ENCODE results near the gene KCTD17. TPM values are rescaled to one million over a fixed set of nuclear protein-coding genes. Genes with fewer than 3 reads are reported as not detected.

KCTD17 gene
- total RNA-seq, 3 donors from 2014 or later, result 8.2 to 17.4 (median 11.1) TPM

DNA sequence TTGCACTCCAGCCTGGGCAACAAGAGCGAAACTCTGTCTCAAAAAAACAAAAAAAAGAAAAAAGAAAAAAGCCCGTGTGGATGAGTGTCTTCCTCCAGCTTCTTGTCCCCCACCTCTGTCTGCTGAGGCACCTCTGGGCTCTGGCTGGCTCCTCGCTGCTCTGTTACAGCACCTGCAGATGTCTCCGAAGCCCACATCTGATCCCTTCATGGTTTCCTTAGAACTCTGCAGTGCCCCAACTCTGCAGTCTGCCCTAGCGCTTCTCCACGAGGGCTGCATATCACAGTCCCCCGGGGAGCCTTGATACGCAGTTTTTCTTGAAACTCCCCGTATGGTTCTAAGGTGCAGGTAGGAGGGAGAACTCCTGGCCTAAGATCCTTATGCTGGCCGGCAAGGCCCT lies 15.9 kb downstream of the KCTD17 start:
- intact Hi-C loops (cut with DNase I; ENCODE audit: low total_unique reads), result no loop called here

DNA sequence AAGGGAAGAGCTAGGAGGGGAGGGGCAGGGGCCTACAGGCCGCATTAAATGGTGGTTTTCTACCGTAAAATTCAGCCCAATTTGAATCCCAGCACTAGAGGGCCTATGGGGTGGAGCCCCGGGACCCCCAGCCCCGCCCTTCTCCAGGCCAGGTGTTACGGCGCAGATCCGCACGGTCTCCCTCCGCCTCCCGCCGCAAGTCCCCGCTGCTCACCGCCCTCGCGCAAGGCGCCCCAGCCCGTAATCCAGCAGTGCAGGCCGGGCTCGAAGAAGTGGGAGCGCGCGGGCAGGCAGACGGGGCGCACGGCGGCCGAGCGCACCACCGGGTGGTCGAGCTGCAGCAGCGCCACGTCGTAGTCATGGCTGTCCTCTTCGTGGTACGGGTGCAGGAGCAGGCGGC lies 17.3 kb downstream of the KCTD17 start:
- Histone ChIP-seq H3K27ac (no peak overlapping the region), H3K9me3 (no peaks in the 10 kb centered on the region), H3K4me3 (no peak overlapping the region), H3K4me1 (no peaks in the 10 kb centered on the region), H3K36me3 (no peaks in the 10 kb centered on the region), H3K27me3 (peaks cover 2 to 43% of the 10 kb centered on the region in 2 donors)
- intact Hi-C loops (cut with DNase I; ENCODE audit: low total_unique reads), result loop anchor here (1.0 kb wide), 1 partner anchor 40 kb away; no protein-coding TSS in a partner anchor
- DNase-seq (ENCODE audit: low spot score in 2 of 2), result no peak
- TF ChIP-seq POLR2A (IDR thresholded peaks at IDR 0.05) (no peak), POLR2AphosphoS5 (IDR thresholded peaks at IDR 0.05) (no peak)
- TF ChIP-seq, protein P1, sequence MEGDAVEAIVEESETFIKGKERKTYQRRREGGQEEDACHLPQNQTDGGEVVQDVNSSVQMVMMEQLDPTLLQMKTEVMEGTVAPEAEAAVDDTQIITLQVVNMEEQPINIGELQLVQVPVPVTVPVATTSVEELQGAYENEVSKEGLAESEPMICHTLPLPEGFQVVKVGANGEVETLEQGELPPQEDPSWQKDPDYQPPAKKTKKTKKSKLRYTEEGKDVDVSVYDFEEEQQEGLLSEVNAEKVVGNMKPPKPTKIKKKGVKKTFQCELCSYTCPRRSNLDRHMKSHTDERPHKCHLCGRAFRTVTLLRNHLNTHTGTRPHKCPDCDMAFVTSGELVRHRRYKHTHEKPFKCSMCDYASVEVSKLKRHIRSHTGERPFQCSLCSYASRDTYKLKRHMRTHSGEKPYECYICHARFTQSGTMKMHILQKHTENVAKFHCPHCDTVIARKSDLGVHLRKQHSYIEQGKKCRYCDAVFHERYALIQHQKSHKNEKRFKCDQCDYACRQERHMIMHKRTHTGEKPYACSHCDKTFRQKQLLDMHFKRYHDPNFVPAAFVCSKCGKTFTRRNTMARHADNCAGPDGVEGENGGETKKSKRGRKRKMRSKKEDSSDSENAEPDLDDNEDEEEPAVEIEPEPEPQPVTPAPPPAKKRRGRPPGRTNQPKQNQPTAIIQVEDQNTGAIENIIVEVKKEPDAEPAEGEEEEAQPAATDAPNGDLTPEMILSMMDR (IDR thresholded peaks at IDR 0.05), result no peak

More for the DNA sequence above, 15.9 kb downstream of the KCTD17 start:
- no peak for TF ChIP-seq POLR2A (IDR thresholded peaks at IDR 0.05)
- TF ChIP-seq, protein P1 (IDR thresholded peaks at IDR 0.05), result no peak
- TF ChIP-seq POLR2AphosphoS5 (IDR thresholded peaks at IDR 0.05), result no peak
- no peak for DNase-seq (ENCODE audit: low spot score in 2 of 2)
- Histone ChIP-seq H3K4me1 (no peaks in the 10 kb centered on the region), H3K9me3 (no peaks in the 10 kb centered on the region), H3K36me3 (no peaks in the 10 kb centered on the region), H3K27ac (no peak overlapping the region), H3K27me3 (peaks cover 2 to 42% of the 10 kb centered on the region in 2 donors), H3K4me3 (no peak overlapping the region)

DNA sequence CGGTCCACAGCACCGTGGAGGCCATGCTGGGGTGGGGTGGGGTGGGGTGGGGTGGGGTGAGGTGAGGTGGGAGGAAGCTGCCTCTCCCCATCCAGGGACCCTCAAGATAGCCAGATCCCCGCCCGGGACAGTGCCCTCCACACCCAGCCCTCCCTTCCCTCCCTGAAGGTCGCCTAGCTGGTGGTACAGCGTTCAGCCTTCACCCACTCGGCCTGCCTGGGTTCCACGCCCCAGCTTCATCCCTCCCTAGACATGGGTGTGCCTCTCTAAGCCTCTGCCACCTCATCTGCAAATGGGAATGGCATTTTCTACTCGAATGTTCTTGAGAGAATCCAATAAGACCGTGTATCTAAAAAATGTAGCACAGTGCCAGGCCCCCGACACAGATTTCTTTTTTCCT lies 17.8 kb downstream of the KCTD17 start:
- no peaks in the 10 kb centered on the region for H3K4me1 ChIP-seq
- H3K27me3 ChIP-seq, result peaks cover 2 to 48% of the 10 kb centered on the region in 2 donors
- no peak overlapping the region for H3K4me3 ChIP-seq
- H3K36me3 ChIP-seq, result no peaks in the 10 kb centered on the region
- no peak overlapping the region for H3K27ac ChIP-seq
- no peaks in the 10 kb centered on the region for H3K9me3 ChIP-seq
- intact Hi-C loops (cut with DNase I; ENCODE audit: low total_unique reads), result loop anchor here (1.0 kb wide), 1 partner anchor 40 kb away; no protein-coding TSS in a partner anchor
- TF ChIP-seq POLR2A (IDR thresholded peaks at IDR 0.05) (no peak), POLR2AphosphoS5 (IDR thresholded peaks at IDR 0.05) (no peak)
- TF ChIP-seq, protein P1 (IDR thresholded peaks at IDR 0.05), result no peak
- DNase-seq (ENCODE audit: low spot score in 2 of 2), result no peak

DNA sequence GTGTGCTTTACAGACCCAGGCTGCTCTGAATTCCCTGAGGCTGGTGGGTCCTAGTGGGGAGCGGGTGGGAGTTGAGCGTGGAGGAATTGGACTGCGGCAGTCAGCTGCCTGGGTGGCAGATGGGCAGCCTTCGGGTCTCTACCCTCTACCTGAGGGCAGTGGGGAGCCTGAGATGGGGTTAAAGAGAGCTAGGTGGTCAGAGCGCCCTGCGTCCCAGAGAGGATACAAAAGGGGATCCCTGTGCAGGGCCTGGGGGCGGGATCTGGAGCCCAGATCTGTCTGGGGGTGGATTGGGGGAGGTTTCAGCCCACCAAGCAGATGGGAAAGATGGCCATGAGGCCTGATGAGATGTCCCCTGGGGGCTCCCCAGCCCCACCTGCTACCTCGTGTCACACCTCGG lies 18.2 kb downstream of the KCTD17 start:
- no peaks in the 10 kb centered on the region for H3K9me3 ChIP-seq
- intact Hi-C loops (cut with DNase I; ENCODE audit: low total_unique reads), result loop anchor here (1.0 to 2.0 kb wide), 2 partner anchors 29 to 40 kb away; no protein-coding TSS in a partner anchor
- H3K36me3 ChIP-seq, result no peaks in the 10 kb centered on the region
- no peak for DNase-seq (ENCODE audit: low spot score in 2 of 2)
- H3K27me3 ChIP-seq, result peaks cover 2 to 51% of the 10 kb centered on the region in 2 donors
- no peak overlapping the region for H3K4me3 ChIP-seq
- TF ChIP-seq POLR2A (IDR thresholded peaks at IDR 0.05), result no peak
- TF ChIP-seq, protein P1 (IDR thresholded peaks at IDR 0.05), result no peak
- TF ChIP-seq POLR2AphosphoS5 (IDR thresholded peaks at IDR 0.05), result no peak
- no peak overlapping the region for H3K27ac ChIP-seq
- H3K4me1 ChIP-seq, result no peaks in the 10 kb centered on the region

DNA sequence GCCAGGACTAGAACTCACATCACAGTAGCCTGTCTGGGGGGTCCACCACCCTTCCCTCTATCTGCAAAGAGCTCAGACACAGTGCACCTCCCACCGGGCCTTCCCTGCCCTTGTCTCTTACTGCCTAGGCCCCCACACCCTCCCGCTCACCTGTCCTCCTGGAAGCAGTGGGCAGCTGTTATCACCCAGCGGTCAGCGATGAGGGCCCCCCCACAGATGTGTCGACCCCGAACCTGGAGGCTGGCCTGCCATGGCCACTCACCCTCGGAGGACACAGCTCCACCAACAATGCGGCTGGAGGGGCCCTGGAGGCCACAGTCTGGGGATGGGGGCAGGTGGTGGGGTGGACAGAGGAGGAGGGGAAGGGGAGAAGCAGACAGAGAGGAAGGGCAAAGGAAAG lies 18.8 kb downstream of the KCTD17 start:
- H3K4me1 ChIP-seq, result no peaks in the 10 kb centered on the region
- intact Hi-C loops (cut with DNase I; ENCODE audit: low total_unique reads), result loop anchor here (2.0 kb wide), 1 partner anchor 28 kb away; no protein-coding TSS in a partner anchor
- no peak for DNase-seq (ENCODE audit: low spot score in 2 of 2)
- no peaks in the 10 kb centered on the region for H3K36me3 ChIP-seq
- H3K9me3 ChIP-seq, result no peaks in the 10 kb centered on the region
- peaks cover 2 to 57% of the 10 kb centered on the region in 2 donors for H3K27me3 ChIP-seq
- no peak overlapping the region for H3K27ac ChIP-seq
- TF ChIP-seq, protein P1 (IDR thresholded peaks at IDR 0.05), result no peak
- TF ChIP-seq POLR2A (IDR thresholded peaks at IDR 0.05) (no peak), POLR2AphosphoS5 (IDR thresholded peaks at IDR 0.05) (no peak)
- H3K4me3 ChIP-seq, result no peak overlapping the region
